Activated gamma-delta T cell (primary cell): ENCODE results near the gene SF3A2.

Source experiments
- DNase-seq: peaks from one replicate; lab custom pipeline; 2025; lab: John Stamatoyannopoulos, UW

Gene SF3A2

GRCh38 chr19:2226840-2227360, 9.7 kb upstream of the SF3A2 start:
- DNase-seq, result no peak

GRCh38 chr19:2227415-2228156, 9.0 kb upstream of the SF3A2 start:
- no peak for DNase-seq

- DNase-seq, result no peak
Observed at GRCh38 chr19:2228157-2229030, 8.2 kb upstream of the SF3A2 start.

- DNase-seq, result no peak
Observed at GRCh38 chr19:2229103-2230032, 7.3 kb upstream of the SF3A2 start.

GRCh38 chr19:2230033-2230531, 6.5 kb upstream of the SF3A2 start:
- DNase-seq, result no peak

GRCh38 chr19:2230807-2231533, 5.7 kb upstream of the SF3A2 start:
- no peak for DNase-seq

GRCh38 chr19:2231621-2232221, 4.9 kb upstream of the SF3A2 start:
- DNase-seq, result no peak

- no peak for DNase-seq
Observed at GRCh38 chr19:2232286-2233151, 4.1 kb upstream of the SF3A2 start.

- DNase-seq, result no peak
Observed at GRCh38 chr19:2233601-2234280, 2.9 kb upstream of the SF3A2 start.

GRCh38 chr19:2234996-2235380, 1.6 kb upstream of the SF3A2 start:
- DNase-seq, result no peak

GRCh38 chr19:2235381-2236063, 1.1 kb upstream of the SF3A2 start:
- no peak for DNase-seq

GRCh38 chr19:2236064-2236313, 635 bp upstream of the SF3A2 start:
- DNase-seq, result no peak

- no peak for DNase-seq
Observed at GRCh38 chr19:2237051-2237868, 636 bp downstream of the SF3A2 start.

- DNase-seq, result no peak
Observed at GRCh38 chr19:2237869-2238153, 1.2 kb downstream of the SF3A2 start.

GRCh38 chr19:2239173-2239572, 2.5 kb downstream of the SF3A2 start:
- no peak for DNase-seq

GRCh38 chr19:2239771-2240770, 3.4 kb downstream of the SF3A2 start:
- DNase-seq, result no peak
